Measurements from ENCODE around the gene CDYL2.
A peak's percentile ranks its signal among the peaks of the same experiment; 100 is the strongest.

Gene CDYL2

GRCh38 chr16:80704751-80705505 lies 99.5 kb downstream of the CDYL2 start:
- no peak for DNase-seq (ENCODE audit: low spot score)

GRCh38 chr16:80703131-80704071 lies 101.0 kb downstream of the CDYL2 start:
- no peak for DNase-seq (ENCODE audit: low spot score)

GRCh38 chr16:80702696-80703095 lies 101.7 kb downstream of the CDYL2 start:
- DNase-seq (ENCODE audit: low spot score), result no peak

GRCh38 chr16:80700558-80700957 lies 103.8 kb downstream of the CDYL2 start:
- no peak for DNase-seq (ENCODE audit: low spot score)

- DNase-seq (ENCODE audit: low spot score), result no peak
Measured at GRCh38 chr16:80695020-80695419, 109.4 kb downstream of the CDYL2 start.

- DNase-seq (ENCODE audit: low spot score), result no peak
Measured at GRCh38 chr16:80693553-80693952, 110.8 kb downstream of the CDYL2 start.

GRCh38 chr16:80692270-80692669 lies 112.1 kb downstream of the CDYL2 start:
- no peak for DNase-seq (ENCODE audit: low spot score)

- no peak for DNase-seq (ENCODE audit: low spot score)
Measured at GRCh38 chr16:80691111-80691741, 113.2 kb downstream of the CDYL2 start.

GRCh38 chr16:80689487-80689886 lies 114.9 kb downstream of the CDYL2 start:
- no peak for DNase-seq (ENCODE audit: low spot score)

GRCh38 chr16:80687606-80688005 lies 116.8 kb downstream of the CDYL2 start:
- DNase-seq (ENCODE audit: low spot score), result no peak

- no peak for DNase-seq (ENCODE audit: low spot score)
Measured at GRCh38 chr16:80684906-80685305, 119.5 kb downstream of the CDYL2 start.

- no peak for DNase-seq (ENCODE audit: low spot score)
Measured at GRCh38 chr16:80684136-80684765, 120.1 kb downstream of the CDYL2 start.

GRCh38 chr16:80683646-80684045 lies 120.8 kb downstream of the CDYL2 start:
- no peak for DNase-seq (ENCODE audit: low spot score)

- peak; percentile 73 for DNase-seq (ENCODE audit: low spot score)
Measured at GRCh38 chr16:80682421-80683070, 121.9 kb downstream of the CDYL2 start.

GRCh38 chr16:80681436-80681835 lies 123.0 kb downstream of the CDYL2 start:
- DNase-seq (ENCODE audit: low spot score), result no peak

GRCh38 chr16:80680839-80681238 lies 123.6 kb downstream of the CDYL2 start:
- DNase-seq (ENCODE audit: low spot score), result no peak

GRCh38 chr16:80680046-80680445 lies 124.4 kb downstream of the CDYL2 start:
- no peak for DNase-seq (ENCODE audit: low spot score)

- no peak for DNase-seq (ENCODE audit: low spot score)
Measured at GRCh38 chr16:80674884-80675283, 129.5 kb downstream of the CDYL2 start.

- DNase-seq (ENCODE audit: low spot score), result no peak
Measured at GRCh38 chr16:80672379-80672778, 132.0 kb downstream of the CDYL2 start.

GRCh38 chr16:80671281-80671849 lies 133.0 kb downstream of the CDYL2 start:
- no peak for DNase-seq (ENCODE audit: low spot score)

- no peak for DNase-seq (ENCODE audit: low spot score)
Measured at GRCh38 chr16:80670170-80670865, 134.1 kb downstream of the CDYL2 start.

Measured in AG08396 (cell line).